ENCODE results near the gene ZNF358.

The ZNF358 gene

GRCh38 chr19:7516878-7517277 lies 975 bp downstream of the ZNF358 start:
- FAIRE-seq = no peak
- no peak for DNase-seq (ENCODE audit: extremely low spot score, insufficient read length, low read depth)

- FAIRE-seq (no peak), DNase-seq (ENCODE audit: extremely low spot score, insufficient read length, low read depth) (no peak)
Measured at GRCh38 chr19:7519361-7520130, 3.6 kb downstream of the ZNF358 start.

GRCh38 chr19:7520131-7521051 lies 4.5 kb downstream of the ZNF358 start:
- FAIRE-seq (no peak), DNase-seq (ENCODE audit: extremely low spot score, insufficient read length, low read depth) (no peak)

- DNase-seq (ENCODE audit: extremely low spot score, insufficient read length, low read depth) = no peak
- no peak for FAIRE-seq
Measured at GRCh38 chr19:7521551-7522071, 5.7 kb downstream of the ZNF358 start.

- DNase-seq (ENCODE audit: extremely low spot score, insufficient read length, low read depth) (peak; percentile 100), FAIRE-seq (peak; percentile 98)
Measured at GRCh38 chr19:7522072-7522922, 6.4 kb downstream of the ZNF358 start, which contains the start of gene MCOLN1. MCOLN1 (plus strand) TSS chr19:7522624; CDS start chr19:7522751, 127 bp downstream.

- DNase-seq (ENCODE audit: extremely low spot score, insufficient read length, low read depth) = no peak
- FAIRE-seq = no peak
Measured at GRCh38 chr19:7522923-7523667, 7.2 kb downstream of the ZNF358 start.

GRCh38 chr19:7524523-7524922 lies 8.6 kb downstream of the ZNF358 start:
- no peak for FAIRE-seq
- DNase-seq (ENCODE audit: extremely low spot score, insufficient read length, low read depth) = no peak

GRCh38 chr19:7524992-7525739 lies 9.3 kb downstream of the ZNF358 start:
- DNase-seq (ENCODE audit: extremely low spot score, insufficient read length, low read depth) (no peak), FAIRE-seq (no peak)

GRCh38 chr19:7526059-7526929 lies 10.4 kb downstream of the ZNF358 start:
- no peak for FAIRE-seq
- DNase-seq (ENCODE audit: extremely low spot score, insufficient read length, low read depth) = no peak

- FAIRE-seq (no peak), DNase-seq (ENCODE audit: extremely low spot score, insufficient read length, low read depth) (no peak)
Measured at GRCh38 chr19:7527516-7528191, 11.8 kb downstream of the ZNF358 start.

- FAIRE-seq = no peak
Measured at GRCh38 chr19:7528192-7528519, 12.3 kb downstream of the ZNF358 start.

GRCh38 chr19:7528522-7529245 lies 12.8 kb downstream of the ZNF358 start:
- no peak for DNase-seq (ENCODE audit: extremely low spot score, insufficient read length, low read depth)
- no peak for FAIRE-seq

More at GRCh38 chr19:7528192-7528519, 12.3 kb downstream of the ZNF358 start:
- no peak for DNase-seq (ENCODE audit: extremely low spot score, insufficient read length, low read depth)

- no peak for DNase-seq (ENCODE audit: extremely low spot score, insufficient read length, low read depth)
- no peak for FAIRE-seq
Measured at GRCh38 chr19:7529246-7529600, 13.3 kb downstream of the ZNF358 start.

GRCh38 chr19:7529610-7530490 lies 13.9 kb downstream of the ZNF358 start:
- FAIRE-seq = no peak
- no peak for DNase-seq (ENCODE audit: extremely low spot score, insufficient read length, low read depth)

- DNase-seq (ENCODE audit: extremely low spot score, insufficient read length, low read depth) = no peak
- FAIRE-seq = no peak
Measured at GRCh38 chr19:7533281-7533885, 17.5 kb downstream of the ZNF358 start.
